A549 (cell line): ENCODE results near the gene KHSRP.

Source experiments
- CBX2 ChIP-seq: fragments of 200-600 bp; sonication (generic); IDR thresholded peaks from 2 replicates; pipeline ENCODE4 v1.6.1; 2016; ENCODE audit warnings: low read depth, mild to moderate bottlenecking, borderline replicate concordance
- CEBPB ChIP-seq, 2 experiments: fragments of >200 bp in 1 of 2; sonication (Bioruptor Twin) in 1 of 2; formaldehyde crosslinking in 1 of 2; IDR thresholded peaks; 2 replicates each; pipeline ENCODE4 v1.6.1; 2012 to 2016
- CTCF ChIP-seq: fragments of >200 bp; sonication (Bioruptor Twin); formaldehyde crosslinking; IDR thresholded peaks from 3 replicates; pipeline ENCODE4 v1.5.1; 2016
- EP300 ChIP-seq, 2 experiments: fragments of >200 bp; sonication (Bioruptor Twin); formaldehyde crosslinking; IDR thresholded peaks; 2 replicates in 1 of 2; 3 replicates in 1 of 2; pipeline ENCODE4 v1.6.1; 2016 to 2017
- FOSL2 ChIP-seq, 2 experiments: fragments of 450-650 bp in 1 of 2; fragments of >200 bp in 1 of 2; sonication (Bioruptor Twin) in 1 of 2; formaldehyde crosslinking; IDR thresholded peaks; 2 replicates each; pipeline versions ENCODE4 v1.5.0 to v1.6.1; 2016 to 2020; ENCODE audit warnings: mild to moderate bottlenecking in 1 of 2, moderate library complexity in 1 of 2
- HDAC2 ChIP-seq: fragments of 200-600 bp; sonication (generic); IDR thresholded peaks from 2 replicates; pipeline ENCODE4 v1.6.1; 2016
- PHF8 ChIP-seq: fragments of 200-600 bp; sonication (generic); IDR thresholded peaks from 2 replicates; pipeline ENCODE4 v1.6.1; 2016; ENCODE audit warnings: low read depth, mild to moderate bottlenecking, antibody characterized with exemption, moderate library complexity, borderline replicate concordance
- POLR2A ChIP-seq: IDR thresholded peaks from 2 replicates; pipeline ENCODE4 v1.6.1; 2012; ENCODE audit warnings: mild to moderate bottlenecking, low read length
- RCOR1 ChIP-seq: fragments of 150-350 bp; IDR thresholded peaks from 2 replicates; pipeline ENCODE4 v1.6.1; 2014; ENCODE audit warnings: antibody characterized with exemption, low read length, low read depth
- RNF2 ChIP-seq: fragments of 200-600 bp; sonication (generic); IDR thresholded peaks from 2 replicates; pipeline ENCODE4 v1.6.1; 2016; ENCODE audit warnings: low read depth, mild to moderate bottlenecking, antibody characterized with exemption, moderate library complexity, borderline replicate concordance
- USF2 ChIP-seq: fragments of 450-650 bp; IDR thresholded peaks from 2 replicates; pipeline ENCODE4 v1.6.1; 2014; ENCODE audit warnings: antibody characterized with exemption
- ZSCAN20 ChIP-seq: fragments of 250-450 bp; sonication (Bioruptor Pico); IDR thresholded peaks from 2 replicates; pipeline ENCODE4 v1.8.0; 2022; ENCODE audit warnings: mild to moderate bottlenecking, moderate library complexity

- TF ChIP-seq FOSL2 (IDR thresholded peaks at IDR 0.05) = no peak
- no peak for TF ChIP-seq FOSL2 (CRISPR knock-in tag; IDR thresholded peaks at IDR 0.05)
- TF ChIP-seq CTCF = no peak
- TF ChIP-seq RCOR1 = no peak
- TF ChIP-seq EP300 (IDR thresholded peaks at IDR 0.05) = no peak
- TF ChIP-seq POLR2A = no peak
- TF ChIP-seq USF2 = no peak
- TF ChIP-seq PHF8 = no peak
- TF ChIP-seq HDAC2 = no peak
- no peak for TF ChIP-seq CBX2
- no peak for TF ChIP-seq RNF2
- TF ChIP-seq CEBPB (IDR thresholded peaks at IDR 0.05) = no peak
- TF ChIP-seq ZSCAN20 (CRISPR knock-in tag) = no peak
These were observed 34.9 kb upstream of the KHSRP start, which contains the start of gene SLC25A23 for GRCh38 chr19:6459262-6460098.
